Activated CD4-positive, alpha-beta memory T cell treated with anti-CD3 and anti-CD28 coated beads for 36 hours (primary cell): ENCODE data around the gene ATAD3B. TPM values are rescaled to one million over a fixed set of nuclear protein-coding genes. Genes with fewer than 3 reads are reported as not detected.

Experiments used
- CTCF ChIA-PET: fragments of 350-600 bp; sonication (Branson Sonifier 250); formaldehyde crosslinking; loops from one replicate; lab custom pipeline; 2021; ENCODE audit warnings: antibody characterized with exemption, inconsistent platforms; lab: Charles Lee
- POLR2A ChIA-PET: fragments of 350-600 bp; sonication (Branson Sonifier 250); formaldehyde crosslinking; loops from one replicate; lab custom pipeline; 2021; ENCODE audit warnings: antibody characterized with exemption; lab: Charles Lee
- DNase-seq: peaks from one replicate; pipeline ENCODE4 v3.0.0-alpha.2; 2020
- H3K27ac Mint-ChIP-seq: one replicate; pipeline ENCODE4 v1.8.0; 2021; ENCODE audit warnings: mixed read lengths
- H3K27me3 Mint-ChIP-seq: one replicate; pipeline ENCODE4 v1.8.0; 2021; ENCODE audit warnings: mixed read lengths
- H3K36me3 Mint-ChIP-seq: one replicate; pipeline ENCODE4 v1.8.0; 2021; ENCODE audit warnings: mixed read lengths
- H3K4me1 Mint-ChIP-seq: one replicate; pipeline ENCODE4 v1.8.0; 2021; ENCODE audit warnings: low read depth, mixed read lengths
- H3K4me3 Mint-ChIP-seq: one replicate; pipeline ENCODE4 v1.8.0; 2021; ENCODE audit warnings: mild to moderate bottlenecking, mixed read lengths
- H3K9me3 Mint-ChIP-seq: one replicate; pipeline ENCODE4 v1.8.0; 2021; ENCODE audit warnings: mixed read lengths
- intact Hi-C: fragments of 100-400 bp; cut with micrococcal nuclease; formaldehyde crosslinking; loops from one replicate; pipeline ENCODE4 v1.15.1; 2023
- total RNA-seq, 2 experiments: library from RNA; stranded (reverse); gene quantifications; one replicate each; pipeline ENCODE4 v1.2.3, GENCODE V29; 2021

The ATAD3B gene
- total RNA-seq, 2 experiments from 2014 or later: 35.4 to 36.3 TPM

DNA sequence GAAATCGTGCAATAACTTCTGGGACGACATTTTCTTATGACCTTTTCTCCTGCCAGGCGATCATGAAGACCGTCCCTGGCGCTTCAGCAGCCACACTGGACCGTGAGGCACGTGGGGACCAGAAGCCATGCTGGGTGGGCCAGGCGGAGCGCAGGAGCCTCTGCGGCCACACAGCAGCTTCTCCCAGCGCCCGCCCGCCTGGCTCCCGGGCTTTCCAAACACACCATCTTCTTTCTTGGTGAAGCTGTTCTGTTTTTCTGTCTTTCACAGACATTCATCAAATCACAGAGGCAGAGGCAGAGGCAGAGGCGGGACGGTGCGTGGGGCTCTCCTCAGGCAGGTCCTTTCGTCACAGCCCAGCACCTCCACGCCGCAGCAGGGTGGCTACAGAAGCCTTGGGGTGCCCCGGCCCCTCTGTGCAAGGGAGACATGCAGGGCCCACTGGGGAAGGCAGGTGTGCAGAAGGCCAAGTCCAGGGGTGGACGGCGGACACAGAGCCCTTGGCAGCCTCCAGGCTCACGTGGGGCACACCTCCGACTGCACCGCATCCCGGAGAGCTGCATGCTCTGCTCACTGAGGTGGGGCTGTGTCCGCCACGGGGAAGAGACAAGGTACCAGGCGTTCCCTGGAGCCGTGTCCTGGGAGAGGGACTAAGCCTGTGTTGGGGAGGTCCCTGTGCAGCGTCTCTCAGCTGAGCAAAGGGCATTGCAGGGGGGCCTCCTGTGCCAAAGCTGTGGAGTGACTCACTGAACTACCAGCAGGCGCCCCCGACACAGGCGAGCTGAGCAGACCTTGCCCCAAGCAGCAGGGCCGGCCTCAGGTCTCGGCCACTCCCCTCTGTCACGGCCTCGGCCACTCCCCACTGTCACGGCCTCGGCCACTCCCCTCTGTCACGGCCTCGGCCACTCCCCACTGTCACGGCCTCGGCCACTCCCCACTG, 71.5 kb downstream of the ATAD3B start:
- intact Hi-C loops: no loop called here
- POLR2A ChIA-PET: interaction anchor here (0.7 kb wide), 1 partner anchor 10 kb away, joined by 4 read pairs; no protein-coding TSS in a partner anchor
- no peak for DNase-seq
- Mint-ChIP-seq H3K27ac (no peak overlapping the region), H3K4me1 (no peaks in the 10 kb centered on the region), H3K36me3 (peaks cover 4% of the 10 kb centered on the region), H3K9me3 (no peaks in the 10 kb centered on the region), H3K4me3 (no peak overlapping the region), H3K27me3 (no peaks in the 10 kb centered on the region)
- CTCF ChIA-PET: no interaction called here

DNA sequence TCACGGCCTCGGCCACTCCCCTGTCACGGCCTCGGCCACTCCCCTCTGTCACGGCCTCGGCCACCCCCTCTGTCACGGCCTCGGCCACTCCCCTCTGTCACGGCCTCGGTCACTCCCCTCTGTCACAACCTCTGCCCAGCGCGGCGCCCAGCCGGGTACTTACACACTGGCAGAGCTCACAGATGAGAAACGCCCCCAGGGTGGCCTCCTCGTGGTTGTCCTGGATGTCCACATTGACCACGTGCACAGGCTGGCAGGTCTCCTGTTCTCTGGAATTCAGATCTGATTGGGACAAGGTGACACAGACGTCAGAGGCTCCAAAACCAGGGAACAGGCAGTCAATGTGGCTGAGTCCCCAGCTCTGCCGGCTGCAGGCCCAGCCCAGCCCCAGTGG, 72.1 kb downstream of the ATAD3B start:
- no peak overlapping the region for H3K4me3 Mint-ChIP-seq
- no peaks in the 10 kb centered on the region for H3K9me3 Mint-ChIP-seq
- no peaks in the 10 kb centered on the region for H3K27me3 Mint-ChIP-seq
- CTCF ChIA-PET: no interaction called here
- H3K36me3 Mint-ChIP-seq: peaks cover 4% of the 10 kb centered on the region
- no peak overlapping the region for H3K27ac Mint-ChIP-seq
- POLR2A ChIA-PET: interaction anchor here (0.7 kb wide), 1 partner anchor 9 kb away, joined by 4 read pairs; no protein-coding TSS in a partner anchor
- intact Hi-C loops: no loop called here
- no peak for DNase-seq
- H3K4me1 Mint-ChIP-seq: no peaks in the 10 kb centered on the region

DNA sequence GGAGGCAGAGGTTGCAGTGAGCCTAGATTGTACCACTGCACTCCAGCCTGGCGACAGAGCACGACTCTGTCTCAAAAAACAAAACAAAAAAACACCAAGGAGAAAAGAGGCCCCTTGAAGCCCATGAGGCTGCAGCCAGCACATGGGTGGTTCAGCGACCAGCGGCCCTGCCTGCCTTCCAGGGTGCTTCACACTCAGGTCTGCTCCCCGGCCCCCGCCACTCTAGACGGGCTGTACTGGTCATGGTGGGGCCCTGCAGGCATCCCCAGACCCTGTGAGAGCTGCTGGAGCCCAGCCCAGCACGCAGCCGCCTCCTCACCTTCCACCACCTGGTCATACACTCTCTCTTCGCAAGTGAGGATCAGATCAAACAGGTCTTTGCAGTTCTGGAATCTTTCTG, 73.0 kb downstream of the ATAD3B start:
- POLR2A ChIA-PET: no interaction called here
- Mint-ChIP-seq H3K36me3 (peaks cover 4% of the 10 kb centered on the region), H3K27ac (no peak overlapping the region), H3K9me3 (no peaks in the 10 kb centered on the region), H3K4me3 (no peak overlapping the region), H3K27me3 (no peaks in the 10 kb centered on the region), H3K4me1 (no peaks in the 10 kb centered on the region)
- CTCF ChIA-PET: no interaction called here
- no peak for DNase-seq
- intact Hi-C loops: no loop called here

Other genes with a start within 250 kb of the ATAD3B start
- 100 to 1,000 TPM; 302 to 305 TPM for gene SDF4, start 239.8 kb upstream of the ATAD3B start, total RNA-seq
- 10 to 100 TPM; 14.6 to 15.5 TPM for gene B3GALT6, start 239.5 kb upstream of the ATAD3B start, total RNA-seq
- 1 to 10 TPM; 3.8 to 4.2 TPM for gene C1QTNF12, start 225.0 kb upstream of the ATAD3B start, total RNA-seq
- gene UBE2J2, start 197.9 kb upstream of the ATAD3B start, total RNA-seq: 10 to 100 TPM; 58.7 to 61.6 TPM
- gene SCNN1D, start 191.3 kb upstream of the ATAD3B start, total RNA-seq: 1 to 10 TPM; 4.9 to 7.2 TPM
- gene ACAP3, start 163.8 kb upstream of the ATAD3B start, total RNA-seq: 10 to 100 TPM; 31.8 to 32.0 TPM
- gene PUSL1, start 163.2 kb upstream of the ATAD3B start, total RNA-seq: 10 to 100 TPM; 19.7 to 23.1 TPM
- 100 to 1,000 TPM; 107 to 120 TPM for gene INTS11, start 147.1 kb upstream of the ATAD3B start, total RNA-seq
- 10 to 100 TPM; 12.1 to 13.1 TPM for gene CPTP, start 147.0 kb upstream of the ATAD3B start, total RNA-seq
- gene TAS1R3, start 140.5 kb upstream of the ATAD3B start, total RNA-seq: under 1 TPM in 1 of 2 experiments, not detected in 1; 0.10 TPM
- gene DVL1, start 122.3 kb upstream of the ATAD3B start, total RNA-seq: 10 to 100 TPM; 37.6 to 38.6 TPM
- gene MXRA8, start 113.2 kb upstream of the ATAD3B start, total RNA-seq: under 1 TPM in 1 of 2 experiments, not detected in 1; 0.19 TPM
- 100 to 1,000 TPM; 124 to 131 TPM for gene AURKAIP1, start 96.6 kb upstream of the ATAD3B start, total RNA-seq
- 100 to 1,000 TPM in 1 of 2 experiments, 10 to 100 TPM in 1; 96.0 to 108 TPM for gene CCNL2, start 72.4 kb upstream of the ATAD3B start, total RNA-seq
- 100 to 1,000 TPM; 122 to 123 TPM for gene MRPL20, start 64.5 kb upstream of the ATAD3B start, total RNA-seq
- not detected for gene ANKRD65, start 50.5 kb upstream of the ATAD3B start, total RNA-seq
- gene VWA1, start 36.1 kb upstream of the ATAD3B start, total RNA-seq: under 1 TPM; 0.69 to 0.92 TPM
- gene ATAD3C, start 22.1 kb upstream of the ATAD3B start, total RNA-seq: 1 to 10 TPM; 1.2 to 1.7 TPM
- 10 to 100 TPM; 45.7 to 46.7 TPM for gene ATAD3A, start 40.4 kb downstream of the ATAD3B start, total RNA-seq
- under 1 TPM in 1 of 2 experiments, not detected in 1; 0.29 TPM for gene TMEM240, start 68.9 kb downstream of the ATAD3B start, total RNA-seq
- gene SSU72, start 103.1 kb downstream of the ATAD3B start, total RNA-seq: 100 to 1,000 TPM; 106 to 107 TPM
- gene FNDC10, start 128.4 kb downstream of the ATAD3B start, total RNA-seq: 1 to 10 TPM; 1.5 to 1.6 TPM
- gene MIB2, start 143.7 kb downstream of the ATAD3B start, total RNA-seq: 10 to 100 TPM; 31.1 to 36.1 TPM
- gene MMP23B, start 160.4 kb downstream of the ATAD3B start, total RNA-seq: 1 to 10 TPM in 1 of 2 experiments, under 1 TPM in 1; 0.61 to 1.1 TPM
- gene CDK11B, start 187.2 kb downstream of the ATAD3B start, total RNA-seq: 10 to 100 TPM; 32.4 to 36.9 TPM
- 10 to 100 TPM; 29.0 to 30.1 TPM for gene SLC35E2B, start 221.0 kb downstream of the ATAD3B start, total RNA-seq